ENCODE data around the gene BEND2.

Gene BEND2

DNA sequence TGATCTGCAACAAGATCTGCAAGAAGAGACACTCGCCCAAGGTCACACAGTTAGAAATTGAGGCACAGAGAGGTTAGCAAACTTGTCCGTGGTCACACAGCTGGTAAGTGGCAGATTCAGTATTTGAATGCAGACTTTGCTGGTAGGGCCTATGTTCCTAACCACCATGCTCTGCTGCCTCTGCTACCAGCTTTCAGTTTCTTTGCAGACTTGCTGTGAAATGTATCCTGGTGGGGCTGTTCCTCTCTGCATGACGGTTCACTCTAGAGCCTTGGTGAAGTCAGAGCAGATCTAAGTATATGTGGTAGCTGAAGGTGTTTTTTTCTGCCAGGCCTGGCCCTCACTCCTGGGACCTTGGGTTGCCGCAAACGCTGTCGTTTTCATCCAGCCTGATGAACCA lies 87.1 kb downstream of the BEND2 start:
- no peak for DNase-seq

DNA sequence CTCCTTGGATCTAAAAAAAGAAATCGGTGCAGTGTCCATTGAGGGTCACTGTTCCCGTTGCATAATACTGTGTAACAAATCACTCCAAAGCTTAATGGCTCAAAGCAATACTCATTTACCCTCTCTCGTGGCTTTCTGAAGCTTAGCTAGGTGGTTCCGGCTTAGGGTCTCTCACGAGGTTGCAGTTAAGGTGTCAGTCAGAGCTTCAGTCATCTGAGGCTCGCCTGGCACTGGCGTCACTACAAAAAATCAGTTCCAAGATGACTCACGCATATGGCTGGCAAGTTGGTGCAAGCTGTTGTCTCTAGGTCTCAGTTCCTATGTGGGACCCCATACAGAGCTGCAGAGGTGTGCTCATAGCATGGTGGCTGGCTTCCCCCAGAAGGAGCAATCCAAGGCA lies 91.0 kb downstream of the BEND2 start:
- no peak for DNase-seq

DNA sequence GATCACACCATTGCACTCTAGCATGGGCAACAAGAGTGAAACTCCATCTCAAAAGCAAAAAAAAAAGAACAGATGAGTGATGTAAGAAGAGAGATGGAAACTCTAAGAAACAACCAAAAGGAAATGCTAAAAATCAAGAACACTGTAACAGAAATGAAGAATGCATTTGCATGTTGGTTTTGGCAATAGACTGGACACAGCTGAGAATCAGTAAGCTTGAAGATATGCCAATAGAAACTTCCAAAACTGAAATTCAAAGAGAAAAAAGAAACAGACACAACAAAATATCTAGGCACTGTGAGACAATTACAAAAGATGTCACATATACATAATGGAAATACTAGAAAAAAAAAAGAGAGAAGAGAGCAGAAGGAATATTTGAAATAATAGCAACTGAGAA lies 93.7 kb downstream of the BEND2 start:
- no peak for DNase-seq

DNA sequence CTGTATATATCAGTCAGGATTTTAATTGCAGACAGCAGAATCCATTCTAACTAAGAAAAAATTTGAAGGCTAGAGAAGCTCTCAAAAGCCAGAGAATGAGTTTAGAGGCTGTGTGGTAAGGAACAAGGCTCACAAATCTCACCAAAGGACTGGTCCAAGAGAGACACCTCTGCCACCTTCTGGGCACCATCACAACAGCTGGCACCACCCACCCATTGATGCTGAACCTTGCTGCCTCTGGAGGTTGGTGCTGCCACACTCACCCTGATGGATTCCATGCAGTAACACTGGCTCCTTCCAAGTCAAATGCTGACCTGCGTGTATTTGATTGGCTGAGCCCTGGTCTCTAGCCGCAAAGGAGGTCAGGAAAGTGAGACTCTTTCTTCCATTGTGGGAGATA lies 100.8 kb downstream of the BEND2 start:
- DNase-seq, result no peak

All from stimulated activated CD4-positive, alpha-beta T cell treated with anti-CD3 and anti-CD28 coated beads, Interleukin-2, amount 100 ng/mL, for 24 hours (primary cell).